Kidney glomerular epithelial cell (primary cell): ENCODE results near the gene SKAP1.
A peak's percentile ranks its signal among the peaks of the same experiment; 100 is the strongest.

ENCODE experiments used
- DNase-seq: peaks from one replicate; lab custom pipeline; 2025; lab: John Stamatoyannopoulos, UW

Gene SKAP1

DNA sequence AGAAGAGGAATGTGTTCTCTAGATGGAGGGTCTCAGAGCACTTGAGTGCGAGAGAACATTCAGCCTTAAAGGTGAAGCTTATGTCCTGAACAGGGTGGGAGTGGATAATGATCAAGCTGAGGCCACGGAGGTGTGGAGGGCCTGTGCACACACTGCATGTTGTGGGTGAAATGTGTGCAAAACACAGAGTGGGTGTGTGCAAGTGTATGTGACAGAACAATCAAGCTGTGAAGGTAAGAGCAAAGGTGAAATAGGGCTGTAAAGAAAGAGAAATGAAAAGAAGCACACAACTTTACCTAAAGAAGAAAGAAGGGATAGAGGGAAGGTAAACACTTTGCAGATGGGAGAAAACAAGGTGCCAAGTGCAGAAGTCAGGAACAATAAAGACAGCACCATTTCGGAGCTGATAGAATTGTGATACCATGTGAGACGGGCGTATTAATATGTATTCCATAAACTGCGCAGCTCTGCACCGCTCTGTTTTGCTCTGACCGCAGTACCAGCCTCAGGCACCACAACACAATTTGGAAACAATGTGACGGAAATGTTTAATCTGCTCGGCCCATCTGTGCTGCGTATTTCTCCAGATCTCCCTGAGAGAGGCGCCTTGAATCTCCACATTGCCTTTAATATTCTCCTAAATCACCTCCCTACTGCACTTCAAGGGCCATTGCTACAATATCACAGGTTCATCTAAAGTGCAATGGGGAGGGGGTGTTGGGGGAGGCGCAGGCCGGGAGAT, 281.8 kb downstream of the SKAP1 start:
- no peak for DNase-seq

DNA sequence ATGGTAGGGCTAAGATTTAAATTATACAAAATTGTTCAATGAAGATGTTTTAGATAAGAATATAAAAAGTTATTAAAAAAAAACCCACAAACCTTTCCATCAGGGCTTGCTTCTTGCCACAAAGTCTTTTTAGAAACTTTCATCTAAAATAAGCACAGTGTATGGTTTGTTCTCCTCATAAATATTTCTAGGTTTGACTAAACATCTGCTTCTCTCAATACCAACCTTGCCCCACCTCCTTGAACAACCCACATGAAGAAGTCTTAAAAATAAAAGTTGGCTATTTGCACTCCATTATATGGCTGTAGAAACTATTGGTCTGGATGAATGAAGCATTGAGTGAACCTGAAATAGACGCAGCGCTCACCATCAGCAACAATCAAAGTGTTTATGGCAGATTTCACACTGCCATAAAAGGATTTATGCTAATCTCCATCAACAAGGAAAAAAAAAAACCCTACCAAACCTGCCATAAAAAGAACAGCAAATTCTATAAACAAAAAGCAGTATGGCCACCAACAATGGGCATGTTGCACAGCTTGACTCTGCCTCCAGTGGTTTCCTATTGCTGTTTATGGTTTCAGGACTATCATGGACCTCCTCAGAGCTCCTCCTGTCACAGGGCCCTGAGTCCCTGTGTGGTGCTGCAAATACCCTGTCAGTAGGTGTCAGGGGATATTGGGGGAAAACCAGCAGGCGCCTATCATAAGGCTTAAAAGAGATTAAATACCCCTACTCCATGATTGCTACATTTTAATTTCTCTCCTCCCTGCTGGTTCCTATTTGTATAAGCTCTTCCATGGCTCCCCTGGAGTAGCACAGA, 284.8 kb downstream of the SKAP1 start:
- no peak for DNase-seq

DNA sequence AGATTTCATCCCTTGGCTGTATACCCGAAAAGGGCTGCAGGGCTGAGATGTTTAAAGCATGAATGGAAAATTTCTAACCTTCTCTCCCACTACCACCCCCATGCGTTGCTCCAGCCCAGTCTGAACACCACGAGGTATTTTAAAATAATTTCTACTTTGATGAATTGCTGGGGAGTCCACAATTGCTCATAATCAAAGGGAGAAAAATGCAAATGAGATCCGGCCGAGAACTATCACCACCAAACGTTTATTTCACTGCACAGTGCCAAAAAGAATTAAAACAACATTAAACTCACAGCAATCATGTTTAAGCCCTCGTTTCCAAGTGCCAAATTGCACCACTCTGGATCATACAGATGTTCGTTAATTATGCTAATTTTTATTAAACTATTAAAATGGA, 285.8 kb downstream of the SKAP1 start:
- no peak for DNase-seq

DNA sequence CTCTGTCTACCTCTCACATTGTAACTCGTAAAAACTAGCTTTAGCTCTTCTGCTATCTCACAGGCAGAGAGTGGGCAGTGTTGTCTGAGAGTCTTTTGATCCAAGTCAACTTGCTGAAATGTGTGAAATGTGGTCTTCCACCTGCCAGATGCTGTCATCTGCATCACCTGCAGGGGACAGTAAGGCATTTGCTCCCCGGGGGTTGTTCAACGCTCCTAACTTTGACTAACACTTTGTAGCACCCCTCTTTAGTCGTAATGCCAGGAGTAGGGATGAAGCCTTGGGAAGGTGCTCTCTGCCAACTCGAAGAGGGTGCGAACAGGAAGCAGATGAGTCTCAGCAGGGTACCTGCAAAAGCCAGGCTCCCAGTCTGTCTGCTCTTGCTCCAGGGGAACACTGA, 286.4 kb downstream of the SKAP1 start:
- DNase-seq: no peak

DNA sequence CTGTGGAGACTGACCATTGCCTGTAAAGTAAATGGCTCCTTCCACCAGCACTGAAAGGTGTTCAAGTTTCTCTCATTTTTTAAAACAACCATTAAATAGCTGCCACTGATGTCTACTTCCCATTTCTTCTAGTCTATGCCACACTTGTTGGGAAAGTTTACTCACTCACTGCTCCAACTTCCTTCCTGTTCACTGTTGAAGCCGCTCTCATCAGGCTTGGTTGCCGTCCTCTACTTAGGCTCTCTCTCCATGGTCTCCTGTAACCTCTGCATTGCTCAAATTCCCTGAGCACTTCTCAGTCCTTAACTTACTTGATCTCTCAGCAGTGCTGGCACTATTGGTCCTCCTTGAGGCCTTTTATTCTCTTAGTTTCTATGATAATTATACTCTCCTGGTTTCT, 290.1 kb downstream of the SKAP1 start:
- no peak for DNase-seq

DNA sequence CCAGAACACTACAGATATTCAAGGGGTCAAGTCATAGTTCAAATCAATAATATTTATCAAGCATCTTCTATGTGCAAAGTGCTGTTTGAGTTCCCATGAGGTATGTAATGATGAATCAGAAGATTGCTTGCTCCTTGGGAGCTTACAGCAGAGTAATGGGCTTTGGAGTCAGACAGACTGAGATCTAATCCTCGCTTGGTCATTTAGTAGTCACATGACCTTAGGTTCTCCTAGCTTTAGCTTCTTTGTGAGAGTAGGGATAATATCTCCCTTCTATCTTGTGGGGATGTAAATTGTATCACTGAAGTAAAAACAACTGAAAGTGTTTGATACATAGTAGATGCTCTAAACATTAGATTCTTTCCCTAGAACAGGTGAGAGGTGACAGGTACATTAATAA, 292.4 kb downstream of the SKAP1 start:
- no peak for DNase-seq

DNA sequence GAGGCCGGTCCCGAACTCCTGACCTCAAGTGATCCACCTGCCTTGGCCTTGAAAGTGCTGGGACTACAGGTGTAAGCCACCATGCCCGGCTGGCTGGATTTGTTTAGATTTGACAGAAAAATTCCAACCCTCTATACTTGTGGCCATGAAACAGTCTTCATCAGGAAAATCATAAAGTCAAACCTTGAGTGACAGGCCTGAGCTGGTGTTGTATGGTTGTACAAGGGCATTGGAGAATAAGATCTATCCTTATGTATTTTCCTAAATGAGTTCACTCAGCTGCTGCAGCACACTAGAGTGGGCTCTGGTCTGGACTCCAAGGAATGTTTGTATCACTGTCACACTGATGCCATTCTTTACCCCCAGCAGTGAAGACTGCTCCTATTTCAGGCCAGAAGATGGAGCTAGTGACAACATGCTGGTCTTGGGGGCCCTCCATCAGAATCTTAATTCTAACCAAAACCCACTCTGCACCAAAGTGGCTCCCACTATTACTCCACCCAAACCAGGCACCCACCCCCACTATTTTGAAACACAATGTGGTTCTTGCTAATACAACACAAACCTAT, 295.0 kb downstream of the SKAP1 start:
- DNase-seq: no peak

DNA sequence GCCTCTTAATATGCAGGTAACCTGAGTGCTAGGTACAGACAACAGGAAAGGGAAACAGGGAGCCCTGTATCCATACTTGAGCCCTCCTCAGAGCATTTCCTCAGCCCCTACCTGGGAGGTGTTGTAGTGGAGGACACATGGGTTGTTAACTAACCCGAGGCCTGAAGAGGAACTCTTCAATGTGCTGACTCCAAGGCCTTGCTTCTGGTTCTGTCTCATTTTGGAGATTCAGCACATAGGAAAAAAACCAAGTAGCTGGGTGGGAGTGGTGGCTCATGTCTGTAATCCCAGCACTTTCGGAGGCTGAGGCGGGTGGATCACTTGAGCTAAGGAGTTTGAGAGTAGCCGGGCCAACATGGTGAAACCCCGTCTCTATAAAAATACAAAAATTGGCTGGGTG, 297.6 kb downstream of the SKAP1 start:
- DNase-seq: no peak

DNA sequence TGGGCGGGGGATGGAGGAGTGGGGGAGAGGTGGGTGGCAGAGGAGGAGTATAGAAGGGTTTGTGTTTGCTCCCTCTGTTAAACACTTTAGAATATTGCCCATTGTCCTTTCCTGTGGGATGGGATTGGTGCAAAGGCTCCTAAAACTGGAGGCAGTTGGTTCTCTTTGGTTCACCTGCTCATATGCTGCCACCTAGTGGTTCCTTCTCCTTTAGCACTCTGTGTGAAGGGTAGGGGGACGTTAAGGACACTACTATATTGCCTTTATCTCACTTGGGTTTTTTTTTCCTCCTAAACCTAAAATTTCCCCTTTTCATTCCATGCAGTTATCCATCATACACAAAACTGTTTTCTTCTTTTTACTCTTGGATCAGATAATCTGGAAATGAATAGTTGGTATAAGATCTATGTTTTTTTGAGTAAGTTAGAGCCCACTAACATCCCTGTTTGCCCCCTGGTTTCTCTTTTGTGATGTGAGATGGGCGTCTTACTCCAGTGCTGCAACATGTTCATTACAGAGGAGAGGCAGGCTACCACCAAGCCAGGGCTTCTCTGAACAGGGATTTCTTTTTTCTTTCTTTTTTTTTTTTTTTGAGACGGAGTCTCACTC, 298.7 kb downstream of the SKAP1 start:
- peak; percentile 58 for DNase-seq

DNA sequence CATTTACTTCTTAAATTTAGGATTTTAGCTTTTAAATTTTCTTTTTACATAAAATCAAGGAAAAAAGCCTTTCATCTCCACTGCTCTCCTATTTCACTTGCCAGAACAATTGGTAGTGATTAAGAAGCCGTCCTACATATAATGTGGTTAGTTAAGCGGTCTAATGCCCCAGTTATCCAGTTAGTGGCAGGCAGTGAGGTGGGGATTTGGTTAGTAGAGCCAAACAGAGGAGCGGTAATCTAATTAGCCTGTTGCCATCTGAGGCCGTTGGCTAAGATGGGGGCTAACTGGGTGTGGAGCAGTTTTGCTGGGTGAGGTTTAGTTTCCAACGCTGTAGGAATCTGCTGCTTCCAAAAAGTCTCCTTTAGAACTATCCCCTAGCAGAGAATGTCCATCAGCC, 300.0 kb downstream of the SKAP1 start:
- no peak for DNase-seq

DNA sequence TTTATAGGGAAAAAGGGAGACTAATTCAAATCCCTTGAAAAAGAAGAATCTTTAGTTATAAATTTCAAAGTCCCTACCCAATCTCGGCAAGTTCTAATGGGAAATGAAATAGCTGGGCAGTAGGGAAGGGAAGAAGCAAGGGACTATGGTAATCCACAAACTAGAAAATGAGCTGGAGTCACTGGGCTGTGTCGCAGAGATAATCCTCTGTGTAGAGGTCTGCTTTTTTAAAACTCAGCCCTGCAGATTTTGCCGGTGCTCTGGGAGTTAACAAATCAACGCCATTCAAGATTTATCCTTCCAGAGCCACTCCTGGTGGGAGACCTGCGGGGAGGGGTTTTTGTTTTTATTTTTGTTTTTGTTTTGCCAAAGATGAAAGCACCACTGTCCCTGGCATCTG, 301.6 kb downstream of the SKAP1 start:
- no peak for DNase-seq

DNA sequence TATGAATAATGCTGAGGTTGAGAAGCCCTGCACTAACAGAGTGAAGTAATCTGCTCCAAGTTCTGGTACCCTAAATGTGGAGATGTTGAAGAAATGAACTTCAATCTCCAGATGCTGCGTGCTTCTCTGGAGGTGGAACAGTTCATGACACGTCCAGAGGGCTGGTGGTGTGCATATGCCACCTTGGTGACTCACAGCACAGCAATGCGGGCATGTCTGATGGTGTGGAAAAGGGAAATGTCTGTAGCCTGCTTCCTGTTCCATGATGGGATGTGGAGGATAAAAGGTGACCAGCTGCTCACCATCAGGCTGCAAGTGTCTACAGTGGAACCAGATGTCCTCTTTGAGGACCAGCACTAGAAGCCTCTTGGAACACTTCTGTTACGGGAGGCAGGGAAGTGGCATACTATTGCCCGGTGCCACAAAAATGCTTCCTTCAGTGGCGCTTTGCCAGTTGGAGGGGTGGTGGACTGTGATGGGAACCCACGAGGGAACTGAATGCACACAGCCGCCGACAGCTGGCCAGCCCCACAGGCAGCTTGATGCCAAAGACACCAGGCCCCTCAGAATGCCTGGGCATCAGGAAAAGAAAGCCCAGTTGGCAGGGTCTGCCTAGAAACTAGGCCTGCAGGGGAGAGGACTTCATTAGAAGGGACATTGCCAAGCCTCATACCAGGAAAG, 302.5 kb downstream of the SKAP1 start:
- peak; percentile 59 for DNase-seq

DNA sequence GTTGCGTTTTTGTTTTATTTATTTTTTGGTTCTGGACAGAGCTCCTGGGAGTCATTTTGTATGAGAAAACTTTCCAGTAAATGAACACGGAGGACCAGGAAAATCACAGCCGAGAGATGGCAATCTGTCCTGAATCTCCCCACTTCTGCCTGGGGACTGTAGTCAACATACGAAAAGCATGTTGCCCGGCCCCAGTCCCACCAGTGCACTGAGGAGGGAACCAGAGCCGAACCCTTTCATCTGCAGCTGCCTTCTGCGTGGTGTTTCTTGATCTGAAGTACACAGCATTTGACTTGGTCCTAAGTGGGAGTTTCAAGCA, 303.5 kb downstream of the SKAP1 start:
- no peak for DNase-seq

DNA sequence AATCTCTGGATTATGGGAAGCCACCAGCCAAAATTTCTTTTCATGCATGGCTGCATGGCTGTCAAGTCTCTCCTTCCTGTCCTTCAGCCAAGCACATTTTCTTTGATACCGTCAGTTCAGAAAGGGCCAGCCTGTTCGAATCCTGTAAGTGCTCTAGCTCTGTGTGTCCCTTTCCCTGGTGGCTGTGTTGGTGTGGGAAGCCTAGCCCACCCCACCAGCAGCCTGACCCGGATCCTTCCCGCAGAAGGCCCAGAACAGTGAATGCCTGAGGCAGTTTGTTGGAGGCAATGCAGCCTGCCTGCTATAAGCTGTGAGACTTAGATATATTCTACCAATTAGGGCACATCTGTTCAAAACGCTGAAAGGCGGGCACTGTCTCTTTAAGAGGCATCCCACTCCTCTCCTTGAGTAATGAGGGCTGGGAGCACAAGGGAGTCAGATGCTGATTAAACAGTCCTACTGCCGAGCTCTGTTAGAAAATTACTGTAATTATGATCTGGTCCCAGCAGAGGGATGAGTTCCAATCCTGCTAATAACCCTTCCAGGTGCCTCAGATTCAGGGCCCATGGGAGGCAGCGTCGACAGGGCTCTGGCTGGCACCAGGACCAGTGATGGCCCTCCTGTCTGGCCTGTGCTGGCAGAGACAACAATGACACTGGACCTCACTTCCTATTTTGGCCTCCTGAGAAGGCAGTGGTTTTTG, 304.0 kb downstream of the SKAP1 start:
- DNase-seq: no peak

DNA sequence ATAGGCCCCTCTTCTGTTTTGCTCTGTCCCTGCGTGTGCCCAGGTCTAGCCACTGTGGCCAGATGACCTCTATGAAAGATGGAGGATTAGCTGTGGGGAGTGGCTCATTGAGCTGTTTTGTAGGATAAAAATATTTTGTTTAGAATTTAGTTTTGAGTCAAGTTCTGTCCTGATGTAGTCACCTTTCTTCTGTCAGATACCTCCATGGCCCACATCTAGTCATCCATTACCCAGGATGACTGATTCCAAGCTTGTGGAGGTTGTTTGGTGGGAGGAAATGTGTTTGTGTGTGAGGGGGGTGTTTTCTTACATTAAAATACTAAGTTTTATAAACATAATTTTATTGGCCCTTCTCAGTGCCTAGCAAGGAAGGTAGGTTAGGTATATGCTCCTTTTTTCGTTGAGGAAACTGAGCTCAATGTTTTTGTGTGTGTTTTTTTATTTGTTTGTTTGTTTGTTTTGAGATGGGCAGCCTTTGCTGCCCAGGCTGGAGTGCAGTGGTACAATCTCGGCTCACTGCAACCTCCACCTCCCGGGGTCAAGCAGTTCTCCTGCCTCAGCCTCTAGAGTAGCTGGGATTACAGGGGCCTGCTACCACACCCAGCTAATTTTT, 306.1 kb downstream of the SKAP1 start:
- no peak for DNase-seq

DNA sequence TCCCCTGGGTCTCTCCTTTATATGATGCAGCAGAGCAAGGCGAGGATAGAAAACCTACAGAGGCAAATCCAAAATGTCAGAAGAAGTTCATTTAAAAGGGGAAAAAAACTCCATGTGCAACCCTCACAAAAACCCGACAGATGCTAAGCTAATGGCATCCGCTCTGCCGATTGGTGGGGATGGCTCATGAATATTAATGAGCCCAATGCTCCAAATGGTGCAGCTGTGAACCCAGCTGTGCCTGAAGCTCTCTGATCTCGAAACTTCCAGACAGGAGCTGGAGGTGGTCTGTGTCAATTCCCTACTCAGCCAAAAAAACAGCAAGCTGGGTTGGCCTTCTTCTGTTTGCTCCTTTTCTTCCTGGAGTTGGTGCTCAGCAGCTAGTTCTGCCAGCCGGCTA, 306.9 kb downstream of the SKAP1 start:
- no peak for DNase-seq

DNA sequence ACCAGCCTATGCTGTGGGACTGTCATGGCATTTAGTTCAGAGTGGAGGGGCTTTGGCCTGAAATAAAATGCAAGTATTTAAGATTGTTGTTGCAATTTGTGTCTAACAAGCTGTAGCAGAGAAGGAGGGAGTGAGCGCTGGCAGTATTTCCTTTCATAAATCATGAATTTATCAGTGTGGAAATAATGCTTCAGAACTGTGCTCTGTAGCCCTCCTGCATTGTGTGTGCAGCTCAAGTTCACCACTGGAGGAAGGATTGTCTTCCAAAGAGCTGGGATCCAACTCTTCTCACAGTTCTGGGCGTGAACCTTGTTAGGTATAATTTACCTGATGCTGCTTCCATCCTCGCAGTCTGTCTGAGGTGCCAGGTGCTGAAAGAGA, 307.4 kb downstream of the SKAP1 start:
- no peak for DNase-seq

DNA sequence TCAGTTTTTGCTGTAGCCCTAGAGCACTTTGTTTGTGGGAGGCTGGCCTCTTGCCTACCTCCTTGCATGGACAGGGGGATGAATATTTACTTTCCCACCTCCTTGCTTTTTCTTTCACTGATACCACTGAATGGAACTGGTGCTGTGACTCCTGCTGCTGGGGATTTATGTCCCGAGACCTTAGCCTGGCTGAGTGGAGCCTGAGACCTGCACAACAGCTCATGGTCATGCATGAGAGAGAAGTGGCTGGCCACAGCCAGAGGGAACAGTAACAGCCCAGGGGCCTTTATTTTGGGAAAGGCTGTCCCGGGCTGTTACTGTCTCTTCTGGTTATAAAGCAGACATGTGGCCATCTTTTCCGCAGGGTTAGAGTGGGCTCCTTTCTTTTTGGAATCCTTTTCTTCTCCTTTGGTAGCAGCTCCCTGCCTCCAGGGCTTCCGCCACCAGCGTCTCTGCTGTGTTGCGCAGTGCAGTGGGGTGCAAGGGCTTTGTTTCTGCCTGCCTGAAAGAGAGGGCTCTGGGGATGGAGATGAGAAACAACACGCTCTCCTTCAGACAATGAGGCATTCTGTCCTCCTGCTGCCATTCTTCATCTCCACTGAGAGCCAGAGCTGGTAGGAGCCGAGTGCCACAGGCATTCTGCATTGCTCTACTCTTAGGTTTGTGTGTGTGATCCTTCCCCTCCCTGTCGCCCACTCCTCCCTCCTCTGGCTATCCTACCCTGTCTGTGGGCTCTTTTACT, 307.9 kb downstream of the SKAP1 start:
- no peak for DNase-seq

DNA sequence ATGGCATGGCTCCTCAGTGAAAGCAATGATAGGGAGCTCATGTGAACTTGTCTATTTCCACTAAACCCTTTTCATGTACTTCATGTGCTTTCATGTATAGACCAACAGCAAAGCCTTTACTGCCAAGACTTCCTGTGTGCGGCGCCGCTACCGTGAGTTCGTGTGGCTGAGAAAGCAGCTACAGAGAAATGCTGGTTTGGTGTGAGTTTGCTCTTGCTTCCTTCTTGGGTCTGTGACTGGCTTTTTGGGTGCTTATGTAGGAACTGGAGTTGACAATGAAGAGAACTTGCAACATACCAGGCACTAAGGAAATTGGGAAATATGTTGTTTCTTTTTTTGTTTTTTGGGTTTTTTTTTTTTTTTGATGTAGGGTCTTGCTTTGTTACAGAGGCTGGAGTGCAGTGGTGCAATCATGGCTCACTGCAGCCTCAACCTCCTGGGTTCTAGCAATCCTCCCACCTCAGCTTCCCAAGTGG, 316.8 kb downstream of the SKAP1 start:
- DNase-seq: no peak

DNA sequence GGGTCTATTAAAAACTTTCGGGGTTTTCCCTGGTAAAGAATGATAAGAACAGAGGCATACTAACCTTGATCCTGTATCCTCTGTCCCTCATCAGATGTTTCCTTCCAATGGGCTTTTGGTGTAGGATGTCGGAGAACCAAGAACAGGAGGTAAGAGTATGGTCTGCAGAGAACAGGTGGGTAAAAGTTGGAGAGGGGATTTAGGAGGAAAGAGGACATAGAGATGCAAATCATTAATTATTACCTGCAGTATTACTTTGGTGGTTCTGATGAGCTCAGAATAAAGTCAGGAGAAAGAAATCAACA, 318.1 kb downstream of the SKAP1 start:
- no peak for DNase-seq

DNA sequence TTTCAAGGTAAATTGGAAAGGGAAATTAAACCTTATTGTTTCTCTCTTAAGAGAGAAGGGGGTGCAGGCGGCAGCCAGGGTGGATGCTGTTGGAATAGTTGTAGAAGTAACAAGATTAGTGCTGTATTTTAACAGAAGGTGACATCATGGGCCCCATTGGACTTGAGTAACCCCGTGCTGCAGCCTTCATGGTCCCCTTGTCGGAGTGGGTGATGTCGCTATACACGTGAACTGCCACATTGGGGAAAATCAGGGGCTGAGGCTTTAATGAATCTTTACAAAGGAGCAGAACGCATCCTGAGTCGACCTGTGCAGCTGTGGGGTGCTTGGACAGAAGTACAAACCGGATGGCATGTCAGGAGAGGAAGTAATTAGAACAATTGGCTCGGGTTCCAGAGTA, 319.3 kb downstream of the SKAP1 start:
- DNase-seq: no peak
